GM21825 (cell line): ENCODE data around the gene HBB.

Experiments
- ATAC-seq: cut with Tn5 transposase; IDR thresholded peaks from one replicate; pipeline ENCODE4 v1.9.1; 2021; ENCODE audit warnings: mild to moderate bottlenecking, moderate library complexity; ENCODE audit not compliant: unreplicated experiment

HBB gene

DNA sequence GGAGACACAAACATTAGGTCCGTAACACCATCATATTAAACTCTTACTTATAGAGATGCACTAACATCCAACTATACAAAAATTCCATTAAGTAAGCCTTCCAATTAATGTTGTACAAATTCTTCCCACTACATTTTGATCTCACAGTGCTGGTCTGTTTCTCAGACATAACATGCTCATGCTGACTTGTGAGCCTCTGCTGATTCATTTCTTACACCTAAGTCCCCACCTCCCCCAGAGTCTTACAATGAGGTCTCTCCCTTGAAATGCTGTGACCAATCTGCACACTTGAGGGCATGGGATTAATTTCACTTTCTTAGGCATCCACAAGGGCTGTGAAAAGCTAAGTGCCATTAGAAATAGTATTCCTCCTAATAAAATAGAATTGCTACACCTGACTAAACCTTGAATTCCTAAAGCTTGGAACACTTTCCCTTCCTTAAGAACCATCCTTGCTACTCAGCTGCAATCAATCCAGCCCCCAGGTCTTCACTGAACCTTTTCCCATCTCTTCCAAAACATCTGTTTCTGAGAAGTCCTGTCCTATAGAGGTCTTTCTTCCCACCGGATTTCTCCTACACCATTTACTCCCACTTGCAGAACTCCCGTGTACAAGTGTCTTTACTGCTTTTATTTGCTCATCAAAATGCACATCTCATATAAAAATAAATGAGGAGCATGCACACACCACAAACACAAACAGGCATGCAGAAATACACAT, 20.8 kb upstream of the HBB start:
- ATAC-seq, result no peak

- no peak for ATAC-seq
Measured at GRCh38 chr11:5246772-5247471, 20.1 kb upstream of the HBB start.

DNA sequence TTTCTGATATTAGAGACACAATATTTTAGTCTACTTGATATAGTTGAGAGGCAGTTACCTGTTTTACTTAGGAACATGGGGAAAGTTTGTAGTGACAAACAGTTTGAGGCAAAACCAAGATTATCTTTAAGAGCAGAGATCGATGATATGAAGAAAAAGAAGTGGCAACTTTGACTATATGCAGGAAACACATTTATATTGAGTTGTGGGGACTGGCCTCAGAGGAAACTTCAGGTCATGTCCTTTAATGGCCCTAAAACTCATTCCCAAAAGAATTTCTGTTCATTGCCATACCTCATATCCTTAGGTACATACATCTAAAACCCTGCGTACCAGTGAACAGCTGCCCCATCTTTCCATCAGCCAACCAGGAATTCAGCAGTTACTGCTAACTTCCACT, 18.3 kb upstream of the HBB start:
- ATAC-seq, result no peak

DNA sequence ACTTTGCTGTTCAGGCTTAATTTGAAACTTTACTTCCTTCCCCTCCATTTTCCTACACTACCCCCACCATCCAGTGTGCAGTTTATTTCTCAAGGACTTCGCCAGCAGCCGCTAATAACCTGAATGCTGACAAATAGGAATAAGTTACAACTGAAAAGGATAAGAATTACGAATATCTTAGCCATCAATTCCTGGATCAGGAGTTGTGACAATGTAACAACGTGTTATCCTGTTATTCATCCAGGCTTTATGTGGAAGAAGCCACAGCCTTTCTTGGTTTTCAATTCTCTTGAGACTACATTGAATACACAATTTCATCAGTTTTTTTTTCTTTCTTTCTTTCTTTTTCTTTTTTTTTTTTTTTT, 16.9 kb upstream of the HBB start:
- no peak for ATAC-seq

- no peak for ATAC-seq
Measured at GRCh38 chr11:5242933-5243815, 16.3 kb upstream of the HBB start.

GRCh38 chr11:5242208-5242607, 15.3 kb upstream of the HBB start:
- no peak for ATAC-seq

DNA sequence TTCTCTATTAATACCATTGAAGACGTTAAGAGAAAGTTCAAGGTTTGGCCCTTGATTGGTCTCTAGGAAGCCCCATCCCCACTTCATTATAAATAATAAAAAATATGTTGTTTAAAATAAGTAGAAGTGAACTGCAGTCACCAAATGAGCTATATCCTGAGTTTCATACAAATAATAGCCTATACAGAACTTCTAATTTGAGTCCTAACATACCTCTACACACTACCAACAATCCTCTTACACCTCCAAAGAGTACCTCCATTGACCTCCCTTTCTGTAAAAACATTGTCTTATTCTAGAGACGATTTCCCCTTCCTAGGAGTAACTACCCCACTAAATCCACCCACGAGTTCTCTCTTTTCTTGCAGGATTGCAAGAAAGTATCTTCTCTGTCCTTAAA, 14.6 kb upstream of the HBB start:
- no peak for ATAC-seq

- ATAC-seq, result no peak
Measured at GRCh38 chr11:5240458-5240857, 13.6 kb upstream of the HBB start.

DNA sequence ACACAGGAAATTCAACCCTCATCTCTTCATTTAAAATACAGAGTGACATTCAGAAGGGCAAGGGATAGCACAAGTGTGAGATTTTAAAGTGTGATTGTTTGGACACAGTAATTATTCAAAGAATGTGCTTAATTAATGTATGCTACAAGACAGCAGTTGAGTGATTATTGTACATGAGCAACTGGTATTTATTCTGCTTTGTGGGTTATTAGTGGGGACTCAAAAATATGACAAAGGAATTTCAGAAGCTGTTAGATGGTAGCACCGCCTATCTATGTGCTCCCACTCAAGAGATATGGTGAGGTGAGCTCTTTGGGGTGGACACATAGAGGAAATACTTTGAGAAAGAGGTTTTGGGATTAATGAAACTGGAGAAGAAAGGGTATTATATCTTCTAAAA, 13.2 kb upstream of the HBB start:
- no peak for ATAC-seq

- no peak for ATAC-seq
Measured at GRCh38 chr11:5239046-5239445, 12.2 kb upstream of the HBB start.

GRCh38 chr11:5238486-5238885, 11.6 kb upstream of the HBB start:
- ATAC-seq, result no peak

DNA sequence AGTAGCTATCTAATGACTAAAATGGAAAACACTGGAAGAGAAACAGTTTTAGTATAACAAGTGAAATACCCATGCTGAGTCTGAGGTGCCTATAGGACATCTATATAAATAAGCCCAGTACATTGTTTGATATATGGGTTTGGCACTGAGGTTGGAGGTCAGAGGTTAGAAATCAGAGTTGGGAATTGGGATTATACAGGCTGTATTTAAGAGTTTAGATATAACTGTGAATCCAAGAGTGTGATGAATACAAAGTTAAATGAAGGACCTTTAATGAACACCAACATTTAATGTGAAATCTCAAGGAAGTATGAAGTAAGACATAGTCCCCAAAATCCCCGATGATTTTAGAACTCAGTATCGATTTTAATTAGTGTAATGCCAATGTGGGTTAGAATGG, 10.5 kb upstream of the HBB start:
- no peak for ATAC-seq

GRCh38 chr11:5235364-5236095, 8.7 kb upstream of the HBB start:
- ATAC-seq, result no peak

- peak; percentile 83 for ATAC-seq
Measured at GRCh38 chr11:5234381-5234834, 7.5 kb upstream of the HBB start, which contains the start of gene HBD. HBD (minus strand) TSS chr11:5234483; CDS start chr11:5234433, 50 bp downstream.

GRCh38 chr11:5233307-5233706, 6.4 kb upstream of the HBB start:
- no peak for ATAC-seq

DNA sequence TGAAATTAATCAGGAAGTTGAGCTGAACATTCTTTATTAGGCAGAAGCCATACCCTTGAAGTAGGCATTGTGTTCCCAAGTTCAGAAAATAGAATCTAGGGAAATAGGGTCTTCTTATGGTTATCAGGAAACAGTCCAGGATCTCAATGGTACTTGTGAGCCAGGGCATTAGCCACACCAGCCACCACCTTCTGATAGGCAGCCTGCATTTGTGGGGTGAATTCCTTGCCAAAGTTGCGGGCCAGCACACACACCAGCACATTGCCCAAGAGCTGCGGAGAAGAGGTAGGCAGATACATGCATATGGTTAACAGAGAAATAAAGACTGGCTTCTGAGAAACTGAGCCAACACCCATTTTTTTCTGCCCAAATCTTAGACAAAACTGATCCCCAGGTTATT, 6.0 kb upstream of the HBB start:
- no peak for ATAC-seq

GRCh38 chr11:5232176-5232575, 5.3 kb upstream of the HBB start:
- no peak for ATAC-seq

DNA sequence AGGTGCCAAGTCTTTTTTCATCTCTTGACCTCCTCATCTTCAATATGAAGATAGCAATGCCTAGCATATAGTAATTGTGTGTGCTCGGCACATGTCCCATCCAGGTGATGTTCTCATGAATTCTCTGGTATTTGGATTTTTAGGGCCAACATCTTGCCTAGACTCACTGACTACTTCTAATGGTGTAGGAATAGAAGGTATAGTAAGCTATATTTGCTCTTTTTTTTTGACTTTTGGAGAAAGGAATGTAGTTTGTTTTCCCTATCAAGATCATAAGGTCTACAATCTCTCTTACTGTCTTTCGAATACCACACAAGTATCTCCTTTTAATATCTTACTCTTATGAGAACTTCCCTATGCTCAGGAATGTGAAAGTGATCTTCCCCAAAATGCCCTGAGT, 4.2 kb upstream of the HBB start:
- no peak for ATAC-seq

DNA sequence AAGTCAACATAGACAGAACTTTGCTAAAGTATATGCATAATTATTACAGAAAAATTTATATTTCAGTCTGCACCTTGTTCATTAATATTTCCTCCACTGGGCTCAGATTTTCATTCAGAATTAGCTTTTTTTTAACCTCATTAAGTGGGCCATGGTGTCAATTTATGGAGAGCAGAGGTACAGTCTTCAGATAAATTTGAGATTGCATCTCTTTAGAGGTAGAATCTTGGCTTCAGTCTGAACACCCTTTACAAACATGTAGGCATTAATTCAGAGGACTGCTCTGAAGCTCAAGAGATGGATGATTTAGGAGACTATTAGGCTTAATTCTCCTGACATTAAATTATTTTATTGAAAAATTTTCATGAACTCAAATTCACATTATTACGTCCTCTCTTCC, 3.4 kb upstream of the HBB start:
- ATAC-seq, result no peak

GRCh38 chr11:5229796-5230195, 2.9 kb upstream of the HBB start:
- ATAC-seq, result no peak

GRCh38 chr11:5229356-5229755, 2.5 kb upstream of the HBB start:
- ATAC-seq, result no peak
